ENCODE data around the gene FRMD4A. TPM values are rescaled to one million over a fixed set of nuclear protein-coding genes. Genes with fewer than 3 reads are reported as not detected.
A peak's percentile ranks its signal among the peaks of the same experiment; 100 is the strongest.

The FRMD4A gene
- total RNA-seq, 1 experiment from 2014 or later: 19.6 TPM

DNA sequence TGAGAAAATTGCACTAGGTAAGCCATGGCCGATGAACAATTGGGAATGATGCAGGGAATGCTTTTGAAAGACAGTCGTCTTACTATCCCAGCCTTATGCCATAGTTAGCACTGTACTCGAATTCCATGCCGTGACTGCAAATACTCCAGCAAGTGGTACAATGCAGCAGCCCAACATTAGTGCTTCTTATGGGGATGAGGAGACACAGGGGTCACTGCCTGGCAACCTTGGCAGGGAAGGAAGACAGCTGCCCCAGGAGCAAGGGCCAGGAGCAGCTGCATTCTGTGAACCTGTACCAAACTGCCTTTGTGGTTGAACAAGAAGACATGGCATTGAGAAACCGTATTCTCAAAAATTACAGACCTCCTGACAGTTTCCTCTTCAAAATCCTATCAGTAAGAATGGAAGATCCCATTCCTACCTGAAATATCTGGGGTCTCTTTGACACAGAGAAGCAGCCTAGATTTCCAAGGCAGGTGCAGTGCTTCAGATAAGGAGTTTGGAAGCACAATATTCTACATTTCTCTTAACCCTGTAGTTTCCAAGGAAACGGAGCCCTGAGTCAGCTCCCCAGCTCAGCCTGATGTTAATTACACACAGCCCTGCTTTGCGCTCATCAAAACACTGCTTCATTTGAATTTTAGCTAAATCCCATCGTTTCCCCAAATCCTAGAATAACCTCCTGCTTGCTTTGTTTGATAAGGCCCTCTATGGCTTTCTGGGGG, 49.0 kb upstream of the FRMD4A start:
- Histone ChIP-seq H3K23ac (ENCODE audit: insufficient read length, low read depth, low read length) (no peak overlapping the region), H3T11ph (ENCODE audit: low read length) (no peak overlapping the region), H3K9ac (ENCODE audit: extremely low read depth, insufficient read length, low read length) (no peak overlapping the region), H2BK120ac (ENCODE audit: low read depth, low read length, poor library complexity, severe bottlenecking) (no peak overlapping the region), H3K14ac (ENCODE audit: insufficient read depth, low read length) (no peak overlapping the region), H4K91ac (ENCODE audit: insufficient read length, low read depth, low read length) (no peak overlapping the region), H3K23me2 (ENCODE audit: insufficient read length, low read depth, low read length, poor library complexity, severe bottlenecking) (no peaks in the 10 kb centered on the region), H3K4me1 (ENCODE audit: insufficient read depth, low read length) (0 out of 2 replicates have a peak, but pooled peaks cover 3% of the 10 kb centered on the region), H3K79me1 (ENCODE audit: insufficient read depth, low read depth, low read length, poor library complexity, severe bottlenecking) (no peaks in the 10 kb centered on the region), H3K79me2 (ENCODE audit: insufficient read depth, low read length) (no peaks in the 10 kb centered on the region), H4K5ac (ENCODE audit: insufficient read length, low read depth, low read length) (no peak overlapping the region), H3K27ac (ENCODE audit: insufficient read length, low read depth, low read length) (no peak overlapping the region), H3K18ac (ENCODE audit: insufficient read length, low read depth, low read length) (no peak overlapping the region), H2AFZ (ENCODE audit: low read length) (no peak overlapping the region), H2BK12ac (ENCODE audit: insufficient read length, low read depth, low read length) (no peak overlapping the region), H3K9me3 (ENCODE audit: control insufficient read depth, low read depth, low read length) (no peaks in the 10 kb centered on the region), H2BK20ac (ENCODE audit: low read depth, low read length, poor library complexity, severe bottlenecking) (no peak overlapping the region), H2AK5ac (ENCODE audit: insufficient read length, low read length) (no peak overlapping the region), H3K4ac (ENCODE audit: low read depth, low read length) (no peak overlapping the region), H3K27me3 (ENCODE audit: insufficient read depth, low read length) (no peaks in the 10 kb centered on the region), H4K8ac (replicated peaks; ENCODE audit: insufficient read length, low read depth, low read length) (no peak overlapping the region), H3K56ac (ENCODE audit: insufficient read length, low read depth, low read length) (no peak overlapping the region), H2BK15ac (ENCODE audit: low read depth, low read length) (no peak overlapping the region), H2BK5ac (ENCODE audit: insufficient read length, low read length) (no peak overlapping the region), H4K20me1 (ENCODE audit: control insufficient read depth, insufficient read depth, insufficient read length) (no peaks in the 10 kb centered on the region), H3K4me2 (ENCODE audit: insufficient read depth, insufficient read length, low read length) (no peak overlapping the region)
- H3K9me3 Mint-ChIP-seq: peaks cover 0 to 3% of the 10 kb centered on the region in 2 experiments; a peak in 2 of 5 replicates
- no CpG with 5 or more reads among the region's 8 CpGs for WGBS (ENCODE audit: extremely low coverage, insufficient read length, low lambda C conversion rate)
- peaks cover 1% of the 10 kb centered on the region for H3K27me3 Mint-ChIP-seq (ENCODE audit: low read depth)
- peak overlapping the region in 2 of 3 experiments; percentile 17 to 47; a peak in 2 of 7 replicates for H3K27ac Mint-ChIP-seq
- H3K36me3 Mint-ChIP-seq (ENCODE audit: insufficient read depth in 1 of 3, low read depth in 3 of 3): no peaks in the 10 kb centered on the region; a peak in 1 of 7 replicates
- H3K4me3 Mint-ChIP-seq: no peak overlapping the region
- DNase-seq: no peak
- H3K4me1 Mint-ChIP-seq: peaks cover 32 to 37% of the 10 kb centered on the region in 2 experiments
- TF ChIP-seq, protein P1, sequence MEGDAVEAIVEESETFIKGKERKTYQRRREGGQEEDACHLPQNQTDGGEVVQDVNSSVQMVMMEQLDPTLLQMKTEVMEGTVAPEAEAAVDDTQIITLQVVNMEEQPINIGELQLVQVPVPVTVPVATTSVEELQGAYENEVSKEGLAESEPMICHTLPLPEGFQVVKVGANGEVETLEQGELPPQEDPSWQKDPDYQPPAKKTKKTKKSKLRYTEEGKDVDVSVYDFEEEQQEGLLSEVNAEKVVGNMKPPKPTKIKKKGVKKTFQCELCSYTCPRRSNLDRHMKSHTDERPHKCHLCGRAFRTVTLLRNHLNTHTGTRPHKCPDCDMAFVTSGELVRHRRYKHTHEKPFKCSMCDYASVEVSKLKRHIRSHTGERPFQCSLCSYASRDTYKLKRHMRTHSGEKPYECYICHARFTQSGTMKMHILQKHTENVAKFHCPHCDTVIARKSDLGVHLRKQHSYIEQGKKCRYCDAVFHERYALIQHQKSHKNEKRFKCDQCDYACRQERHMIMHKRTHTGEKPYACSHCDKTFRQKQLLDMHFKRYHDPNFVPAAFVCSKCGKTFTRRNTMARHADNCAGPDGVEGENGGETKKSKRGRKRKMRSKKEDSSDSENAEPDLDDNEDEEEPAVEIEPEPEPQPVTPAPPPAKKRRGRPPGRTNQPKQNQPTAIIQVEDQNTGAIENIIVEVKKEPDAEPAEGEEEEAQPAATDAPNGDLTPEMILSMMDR (conservative IDR thresholded peaks at IDR 0.05): no peak

Measured in H9 (cell line).